NCI-H1694 treated with DMSO at 0.1 percent for 48 hours (cell line): Measurements from ENCODE around the gene CDCA4.

Experiments
- DNase-seq: peaks from one replicate; lab custom pipeline; 2025; lab: John Stamatoyannopoulos, UW

Gene CDCA4

GRCh38 chr14:105013150-105013785, 7.6 kb downstream of the CDCA4 start:
- DNase-seq = peak; percentile 94

GRCh38 chr14:105012171-105012985, 8.5 kb downstream of the CDCA4 start:
- no peak for DNase-seq

- no peak for DNase-seq
Measured at GRCh38 chr14:105011312-105011990, 9.4 kb downstream of the CDCA4 start.

- DNase-seq = no peak
Measured at GRCh38 chr14:105010891-105011291, 10.0 kb downstream of the CDCA4 start.

GRCh38 chr14:105010106-105010505, 10.8 kb downstream of the CDCA4 start:
- no peak for DNase-seq

- no peak for DNase-seq
Measured at GRCh38 chr14:105007593-105008264, 13.2 kb downstream of the CDCA4 start.

- DNase-seq = no peak
Measured at GRCh38 chr14:105006831-105007592, 13.9 kb downstream of the CDCA4 start.

GRCh38 chr14:105005929-105006830, 14.7 kb downstream of the CDCA4 start:
- no peak for DNase-seq

- DNase-seq = no peak
Measured at GRCh38 chr14:105005329-105005928, 15.5 kb downstream of the CDCA4 start.

GRCh38 chr14:104999361-104999760, 21.5 kb downstream of the CDCA4 start:
- DNase-seq = peak; percentile 97

- DNase-seq = peak; percentile 98
Measured at GRCh38 chr14:104998801-104999200, 22.1 kb downstream of the CDCA4 start.

- DNase-seq = no peak
Measured at GRCh38 chr14:104996483-104996882, 24.4 kb downstream of the CDCA4 start.

GRCh38 chr14:104996032-104996431, 24.9 kb downstream of the CDCA4 start:
- no peak for DNase-seq

- no peak for DNase-seq
Measured at GRCh38 chr14:104994978-104995377, 25.9 kb downstream of the CDCA4 start.

GRCh38 chr14:104993808-104994591, 26.9 kb downstream of the CDCA4 start:
- DNase-seq = peak; percentile 86

GRCh38 chr14:104993306-104993705, 27.6 kb downstream of the CDCA4 start:
- DNase-seq = peak; percentile 87

GRCh38 chr14:104992501-104992900, 28.4 kb downstream of the CDCA4 start:
- DNase-seq = no peak

GRCh38 chr14:104991896-104992230, 29.0 kb downstream of the CDCA4 start:
- DNase-seq = no peak

- DNase-seq = no peak
Measured at GRCh38 chr14:104989951-104990303, 31.0 kb downstream of the CDCA4 start.
